Stomach (tissue), 9 donors: ENCODE data around the gene MRAS. TPM values are rescaled to one million over a fixed set of nuclear protein-coding genes. Genes with fewer than 3 reads are reported as not detected.

ENCODE experiments used
- DNase-seq, 2 donors: peaks; one replicate each; pipeline versions ENCODE4 v3.0.0 to v3.0.0-alpha.2; 2013 to 2019
- H3K27ac ChIP-seq, 5 donors: fragments of 200-600 bp in 4 of 5; sonication (generic) in 4 of 5; one replicate each; pipeline ENCODE4 v1.5.1; 2013 to 2019; ENCODE audit warnings: mild to moderate bottlenecking in 1 of 5, moderate library complexity in 1 of 5
- H3K27me3 ChIP-seq, 3 donors: fragments of 200-600 bp; sonication (generic); one replicate each; pipeline ENCODE4 v1.5.1; 2017 to 2019; ENCODE audit warnings: mixed run types in 1 of 3
- H3K36me3 ChIP-seq, 4 donors: fragments of 200-600 bp; sonication (generic); 1 replicate in 3 of 4; 2 replicates in 1 of 4; pipeline ENCODE4 v1.5.1; 2016 to 2019
- H3K4me1 ChIP-seq, 4 donors: fragments of 200-600 bp; sonication (generic); one replicate each; pipeline ENCODE4 v1.5.1; 2016 to 2019
- H3K4me3 ChIP-seq, 4 donors: fragments of 200-600 bp; sonication (generic) in 3 of 4; one replicate each; pipeline ENCODE4 v1.5.1; 2016 to 2019; ENCODE audit warnings: mild to moderate bottlenecking in 1 of 4
- H3K9me3 ChIP-seq, 4 donors: fragments of 200-600 bp; sonication (generic); one replicate each; pipeline ENCODE4 v1.5.1; 2016 to 2019
- EP300 ChIP-seq: sonication (generic); formaldehyde crosslinking; IDR thresholded peaks from one replicate; pipeline ENCODE4 v1.6.1; 2017; ENCODE audit warnings: antibody characterized with exemption
- POLR2A ChIP-seq, 4 donors: fragments of 450-650 bp; IDR thresholded peaks; one replicate each; pipeline ENCODE4 v1.6.1; 2016; ENCODE audit warnings: antibody characterized with exemption in 4 of 4, control low read depth in 2 of 4, mild to moderate bottlenecking in 1 of 4, moderate library complexity in 1 of 4
- POLR2AphosphoS5 ChIP-seq, 3 donors: sonication (generic); formaldehyde crosslinking; IDR thresholded peaks; one replicate each; pipeline ENCODE4 v1.6.1; 2016; ENCODE audit warnings: antibody characterized with exemption in 3 of 3
- WGBS, 5 donors: extraction: QIAGEN DNeasy Blood & Tissue Kit in 3 of 5; methylation state at CpG; one replicate each; pipeline versions ENCODE4 v1.1.5 to v1.1.7; 2013 to 2018; 5-methylcytosine and 5-hydroxymethylcytosine counted together
- intact Hi-C: fragments of 100-400 bp; cut with DNase I; formaldehyde crosslinking; loops from one replicate; pipeline ENCODE4 v1.15.1; 2023; ENCODE audit warnings: low total_unique reads
- polyA plus RNA-seq, 3 donors: library from polyadenylated mRNA; stranded (reverse); fragments of 200-250 nt; gene quantifications; one replicate each; pipeline ENCODE4 v1.2.3, GENCODE V29; 2013
- total RNA-seq, 5 donors: library from RNA; depleted of rRNA; stranded (reverse); fragments of >200 nt; gene quantifications; one replicate each; pipeline versions ENCODE4 v1.1.0 to v1.2.3, GENCODE V29; 2014 to 2016
- TF ChIP-seq, protein P1 (sequence below), 7 experiments: fragments of 450-650 bp in 4 of 7; fragments of 200-600 bp in 3 of 7; sonication (generic) in 3 of 7; IDR thresholded peaks; one replicate each; pipeline ENCODE4 v1.5.1; 2016 to 2019; ENCODE audit warnings: antibody characterized with exemption in 7 of 7, control low read depth in 2 of 7, mild to moderate bottlenecking in 1 of 7
- donor health status: healthy with polysubstance abuse.
- donor health status: Bipolar disorder and iron deficiency.
- donor health status: healthy.

Gene MRAS
- total and polyA plus RNA-seq, 8 donors: 4.4 to 28.0 (median 10.5) TPM

DNA sequence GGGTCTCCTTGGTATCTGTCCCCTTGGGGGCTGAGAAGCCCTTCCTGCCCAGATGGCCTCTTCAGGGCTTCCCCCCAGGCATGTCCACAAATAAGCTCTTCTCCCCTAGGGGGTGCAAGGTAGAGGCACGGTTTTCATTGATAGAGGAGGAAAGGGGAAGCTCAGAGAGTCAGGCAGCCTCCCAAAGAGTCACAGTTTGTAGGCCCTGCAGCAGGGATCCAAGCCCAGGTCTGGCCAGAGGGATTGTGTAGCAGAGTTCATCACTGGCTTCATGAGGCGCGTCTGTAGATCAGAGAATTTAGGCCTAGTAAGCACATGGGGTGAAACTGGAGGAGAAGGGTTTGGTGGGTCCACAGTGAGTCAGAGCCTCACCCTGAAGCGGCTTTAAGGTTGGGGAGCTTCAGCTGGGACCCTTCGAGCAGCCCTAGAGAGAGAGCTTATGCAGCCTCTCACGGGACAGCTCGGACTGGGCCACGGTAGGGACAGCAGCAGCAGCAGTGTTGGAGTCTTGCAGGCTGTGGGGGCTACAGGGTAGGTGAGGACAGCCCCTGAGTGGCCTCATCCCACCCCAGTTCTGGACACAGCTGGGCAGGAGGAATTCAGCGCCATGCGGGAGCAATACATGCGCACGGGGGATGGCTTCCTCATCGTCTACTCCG lies 48.5 kb downstream of the MRAS start:
- intact Hi-C loops: no loop called here
- WGBS, 5 donors: 88 to 90% (median 89%) methylated on average over 14 of the region's 14 CpGs
- no peak for DNase-seq
- Histone ChIP-seq H3K36me3 (peaks cover 3 to 36% (median 30%) of the 10 kb centered on the region in 4 donors), H3K9me3 (no peaks in the 10 kb centered on the region), H3K4me3 (no peak overlapping the region), H3K27ac (no peak overlapping the region), H3K4me1 (no peaks in the 10 kb centered on the region), H3K27me3 (no peaks in the 10 kb centered on the region)
- TF ChIP-seq POLR2A (IDR thresholded peaks at IDR 0.05) (no peak), EP300 (no peak), POLR2AphosphoS5 (IDR thresholded peaks at IDR 0.05) (no peak)
- TF ChIP-seq, protein P1, sequence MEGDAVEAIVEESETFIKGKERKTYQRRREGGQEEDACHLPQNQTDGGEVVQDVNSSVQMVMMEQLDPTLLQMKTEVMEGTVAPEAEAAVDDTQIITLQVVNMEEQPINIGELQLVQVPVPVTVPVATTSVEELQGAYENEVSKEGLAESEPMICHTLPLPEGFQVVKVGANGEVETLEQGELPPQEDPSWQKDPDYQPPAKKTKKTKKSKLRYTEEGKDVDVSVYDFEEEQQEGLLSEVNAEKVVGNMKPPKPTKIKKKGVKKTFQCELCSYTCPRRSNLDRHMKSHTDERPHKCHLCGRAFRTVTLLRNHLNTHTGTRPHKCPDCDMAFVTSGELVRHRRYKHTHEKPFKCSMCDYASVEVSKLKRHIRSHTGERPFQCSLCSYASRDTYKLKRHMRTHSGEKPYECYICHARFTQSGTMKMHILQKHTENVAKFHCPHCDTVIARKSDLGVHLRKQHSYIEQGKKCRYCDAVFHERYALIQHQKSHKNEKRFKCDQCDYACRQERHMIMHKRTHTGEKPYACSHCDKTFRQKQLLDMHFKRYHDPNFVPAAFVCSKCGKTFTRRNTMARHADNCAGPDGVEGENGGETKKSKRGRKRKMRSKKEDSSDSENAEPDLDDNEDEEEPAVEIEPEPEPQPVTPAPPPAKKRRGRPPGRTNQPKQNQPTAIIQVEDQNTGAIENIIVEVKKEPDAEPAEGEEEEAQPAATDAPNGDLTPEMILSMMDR (IDR thresholded peaks at IDR 0.05): no peak

GRCh38 chr3:138397983-138398382 lies 49.6 kb downstream of the MRAS start:
- 85 to 90% (median 88%) methylated on average over 4 of the region's 4 CpGs for WGBS, 5 donors
- H3K4me3 ChIP-seq: no peak overlapping the region
- intact Hi-C loops: no loop called here

GRCh38 chr3:138398791-138399575 lies 50.6 kb downstream of the MRAS start:
- DNase-seq: no peak
- WGBS, 5 donors: 72 to 80% (median 79%) methylated on average over 11 of the region's 11 CpGs
- TF ChIP-seq POLR2A (IDR thresholded peaks at IDR 0.05): no peak
- no peak for TF ChIP-seq POLR2AphosphoS5 (IDR thresholded peaks at IDR 0.05)
- TF ChIP-seq, protein P1 (IDR thresholded peaks at IDR 0.05): no peak
- TF ChIP-seq EP300: no peak
- H3K9me3 ChIP-seq: no peaks in the 10 kb centered on the region
- H3K27ac ChIP-seq: no peak overlapping the region
- no peaks in the 10 kb centered on the region for H3K4me1 ChIP-seq
- no peak overlapping the region for H3K4me3 ChIP-seq
- intact Hi-C loops: no loop called here
- H3K27me3 ChIP-seq: no peaks in the 10 kb centered on the region
- peaks cover 12 to 56% (median 48%) of the 10 kb centered on the region in 4 donors for H3K36me3 ChIP-seq

More at GRCh38 chr3:138397983-138398382, 49.6 kb downstream of the MRAS start:
- Histone ChIP-seq H3K36me3 (peaks cover 11 to 46% (median 39%) of the 10 kb centered on the region in 4 donors), H3K27me3 (no peaks in the 10 kb centered on the region), H3K4me1 (no peaks in the 10 kb centered on the region), H3K27ac (no peak overlapping the region), H3K9me3 (no peaks in the 10 kb centered on the region)
- TF ChIP-seq POLR2A (IDR thresholded peaks at IDR 0.05): no peak
- TF ChIP-seq, protein P1 (IDR thresholded peaks at IDR 0.05): no peak
- DNase-seq: no peak

- DNase-seq: no peak
- Histone ChIP-seq H3K4me1 (no peaks in the 10 kb centered on the region), H3K27me3 (no peaks in the 10 kb centered on the region), H3K27ac (no peak overlapping the region), H3K9me3 (no peaks in the 10 kb centered on the region), H3K36me3 (peaks cover 15 to 64% (median 56%) of the 10 kb centered on the region in 4 donors), H3K4me3 (no peak overlapping the region)
- TF ChIP-seq EP300: no peak
- TF ChIP-seq POLR2A (IDR thresholded peaks at IDR 0.05): no peak
- TF ChIP-seq POLR2AphosphoS5 (IDR thresholded peaks at IDR 0.05): no peak
- TF ChIP-seq, protein P1 (IDR thresholded peaks at IDR 0.05): no peak
- intact Hi-C loops: no loop called here
- 64 to 82% (median 67%) methylated on average over 10 of the region's 10 CpGs for WGBS, 5 donors
Measured at GRCh38 chr3:138399766-138400165, 51.4 kb downstream of the MRAS start.
